OCI-LY7 (cell line): ENCODE measurements around the gene NUP62. TPM values are rescaled to one million over a fixed set of nuclear protein-coding genes. Genes with fewer than 3 reads are reported as not detected.

Experiments
- BruUV-seq: library from RNA; stranded (reverse); fragments of 400-500 nt; replicated peaks from 2 replicates; lab custom pipeline; 2021; lab: Mats Ljungman, UMichigan
- CTCF ChIA-PET: fragments of 300-600 bp; sonication (Branson Sonifier 250); formaldehyde crosslinking; loops from one replicate; lab custom pipeline; 2022; ENCODE audit warnings: antibody characterized with exemption; ENCODE audit not compliant: unreplicated experiment; lab: Charles Lee
- POLR2A ChIA-PET: fragments of 300-600 bp; sonication (Branson Sonifier 250); formaldehyde crosslinking; loops from one replicate; lab custom pipeline; 2022; ENCODE audit warnings: antibody characterized with exemption; lab: Charles Lee
- DNase-seq: peaks from one replicate; pipeline ENCODE4 v3.0.0-alpha.2; 2015; ENCODE audit warnings: low spot score
- H2AFZ ChIP-seq: fragments of 200-600 bp; sonication (generic), shearing (Covaris generic); 2 replicates; pipeline ENCODE4 v1.6.1; 2014; ENCODE audit warnings: mild to moderate bottlenecking, antibody characterized with exemption, low read length, moderate library complexity
- H3K27ac ChIP-seq: fragments of 200-600 bp; sonication (generic); 2 replicates; pipeline ENCODE4 v1.5.1; 2014; ENCODE audit warnings: mixed run types, low read depth, mild to moderate bottlenecking, moderate library complexity, low read length, inconsistent platforms; ENCODE audit not compliant: poor library complexity, severe bottlenecking
- H3K36me3 ChIP-seq: fragments of 200-600 bp; sonication (generic); 2 replicates; pipeline ENCODE4 v1.6.1; 2014; ENCODE audit warnings: mild to moderate bottlenecking, antibody characterized with exemption, low read length, moderate library complexity, mixed read lengths; ENCODE audit not compliant: insufficient read depth
- H3K4me1 ChIP-seq: fragments of 200-600 bp; sonication (generic); 2 replicates; pipeline ENCODE4 v1.5.1; 2014; ENCODE audit warnings: mild to moderate bottlenecking, low read length; ENCODE audit not compliant: insufficient read depth, poor library complexity, severe bottlenecking
- H3K4me2 ChIP-seq: fragments of 200-600 bp; sonication (generic); 2 replicates; pipeline ENCODE4 v1.6.1; 2014; ENCODE audit warnings: mild to moderate bottlenecking, low read length
- H3K4me3 ChIP-seq: fragments of 200-600 bp; sonication (generic); 2 replicates; pipeline ENCODE4 v1.5.1; 2014; ENCODE audit warnings: mild to moderate bottlenecking, low read depth, low read length; ENCODE audit not compliant: poor library complexity, severe bottlenecking
- H3K79me2 ChIP-seq: fragments of 200-600 bp; sonication (generic); 2 replicates; pipeline ENCODE4 v1.6.1; 2016; ENCODE audit warnings: low read depth, mild to moderate bottlenecking, low read length, moderate library complexity, mixed read lengths; ENCODE audit not compliant: insufficient read depth
- H3K9me2 ChIP-seq: fragments of 200-600 bp; sonication (generic); 2 replicates; pipeline ENCODE4 v1.6.1; 2016; ENCODE audit warnings: mild to moderate bottlenecking, low read length, mixed read lengths; ENCODE audit not compliant: insufficient read depth
- H3K9me3 ChIP-seq: fragments of 200-600 bp; sonication (generic); 2 replicates; pipeline ENCODE4 v1.6.1; 2014; ENCODE audit warnings: mild to moderate bottlenecking, mixed run types, low read length, mixed read lengths
- H4K20me1 ChIP-seq: fragments of 200-600 bp; sonication (generic); 2 replicates; pipeline ENCODE4 v1.6.1; 2014; ENCODE audit warnings: mild to moderate bottlenecking, antibody characterized with exemption, low read length, moderate library complexity, mixed read lengths; ENCODE audit not compliant: insufficient read depth
- CTCF ChIP-seq: fragments of 200-600 bp; sonication (generic); conservative IDR thresholded peaks from 2 replicates; pipeline ENCODE4 v1.5.1; 2014; ENCODE audit warnings: mild to moderate bottlenecking, antibody characterized with exemption, low read length, moderate library complexity, mixed read lengths
- EZH2phosphoT487 ChIP-seq: fragments of 200-600 bp; sonication (generic); IDR thresholded peaks from 2 replicates; pipeline ENCODE4 v1.6.1; 2018; ENCODE audit warnings: low read depth, borderline replicate concordance, mild to moderate bottlenecking, mixed run types, antibody characterized with exemption, low read length, moderate library complexity, mixed read lengths
- intact Hi-C: fragments of 100-400 bp; cut with micrococcal nuclease; formaldehyde crosslinking; loops from one replicate; pipeline ENCODE4 v1.10.0; 2022; ENCODE audit not compliant: unreplicated experiment
- total RNA-seq, 2 experiments: library from RNA; depleted of rRNA in 1 of 2; stranded (reverse); fragments of >200 nt in 1 of 2; shearing (Covaris generic) in 1 of 2; gene quantifications; 2 replicates each; pipeline ENCODE4 v1.2.3, GENCODE V29; 2014 to 2022

NUP62 gene
- total RNA-seq, 2 experiments from 2014 or later = 75.6 to 76.3 TPM

GRCh38 chr19:49875857-49876421, 53.4 kb downstream of the NUP62 start:
- DNase-seq = peak; percentile 76
- no peaks in the 10 kb centered on the region for H4K20me1 ChIP-seq
- H3K4me1 ChIP-seq = peaks cover 30% of the 10 kb centered on the region
- no peaks in the 10 kb centered on the region for H3K9me2 ChIP-seq
- peak overlapping the region; percentile 60; the same call in 1 of the 2 replicates for H2AFZ ChIP-seq
- TF ChIP-seq CTCF = no peak
- TF ChIP-seq EZH2phosphoT487 = no peak
- intact Hi-C loops = loop anchor here (2.0 to 5.0 kb wide), 2 partner anchors 63 to 284 kb away; partner anchors contain the start of genes FUZ and PRR12
- BruUV-seq = TSS peak; percentile 64
- H3K27ac ChIP-seq = peak overlapping the region; percentile 80
- H3K79me2 ChIP-seq = peaks cover 13% of the 10 kb centered on the region; the same call in 1 of the 2 replicates
- ChIA-PET CTCF (no interaction called here), POLR2A (interaction anchor here (0.5 to 1.4 kb wide), 3 partner anchors 8 to 52 kb away, joined by 3 read pairs; no protein-coding TSS in a partner anchor)
- no peaks in the 10 kb centered on the region for H3K9me3 ChIP-seq
- peak overlapping the region; percentile 90 for H3K4me3 ChIP-seq
- H3K4me2 ChIP-seq = peak overlapping the region; percentile 93
- peaks cover 19% of the 10 kb centered on the region; the same call in 1 of the 2 replicates for H3K36me3 ChIP-seq

- H2AFZ ChIP-seq = no peak overlapping the region
- H3K4me2 ChIP-seq = peak overlapping the region; percentile 93
- CTCF ChIA-PET = no interaction called here
- H3K9me3 ChIP-seq = no peaks in the 10 kb centered on the region
- no TSS peak for BruUV-seq
- DNase-seq = no peak
- H4K20me1 ChIP-seq = no peaks in the 10 kb centered on the region
- H3K4me3 ChIP-seq = peak overlapping the region; percentile 90
- TF ChIP-seq EZH2phosphoT487 = no peak
- TF ChIP-seq CTCF = no peak
- peaks cover 13% of the 10 kb centered on the region; the same call in 1 of the 2 replicates for H3K79me2 ChIP-seq
- intact Hi-C loops = loop anchor here (5.0 kb wide), 1 partner anchor 283 kb away; the partner anchor contains the start of gene PRR12
- POLR2A ChIA-PET = interaction anchor here (1.0 kb wide), 1 partner anchor 7 kb away, joined by 3 read pairs; no protein-coding TSS in a partner anchor
- no peaks in the 10 kb centered on the region for H3K9me2 ChIP-seq
- peaks cover 37% of the 10 kb centered on the region for H3K4me1 ChIP-seq
- no peak overlapping the region for H3K27ac ChIP-seq
- peaks cover 13% of the 10 kb centered on the region; the same call in 1 of the 2 replicates for H3K36me3 ChIP-seq
Measured at GRCh38 chr19:49875177-49875576, 54.1 kb downstream of the NUP62 start.
